ENCODE data around the gene AKR1C2.

- TF ChIP-seq RAD51 (IDR thresholded peaks at IDR 0.05) (no peak), CREB1 (IDR thresholded peaks at IDR 0.05; ENCODE audit: low read depth) (no peak), BRCA1 (IDR thresholded peaks at IDR 0.05; ENCODE audit: low read depth, low read length) (no peak), CTCF (IDR thresholded peaks at IDR 0.05 in 2 of 3, conservative IDR thresholded peaks at IDR 0.05 in 1 of 3; ENCODE audit: control insufficient read depth in 2 of 3, extremely low read depth in 1 of 3, insufficient read depth in 1 of 3, low read depth in 3 of 3, low read length in 3 of 3) (no peak)
These were observed 29.6 kb upstream of the AKR1C2 start for GRCh38 chr10:5033061-5033778.

Data from GM12878 (cell line).